MV-4-11 (cell line): Measurements from ENCODE around the gene FRMD3.

Source experiments
- DNase-seq: peaks from one replicate; lab custom pipeline; 2025; lab: John Stamatoyannopoulos, UW

FRMD3 gene

DNA sequence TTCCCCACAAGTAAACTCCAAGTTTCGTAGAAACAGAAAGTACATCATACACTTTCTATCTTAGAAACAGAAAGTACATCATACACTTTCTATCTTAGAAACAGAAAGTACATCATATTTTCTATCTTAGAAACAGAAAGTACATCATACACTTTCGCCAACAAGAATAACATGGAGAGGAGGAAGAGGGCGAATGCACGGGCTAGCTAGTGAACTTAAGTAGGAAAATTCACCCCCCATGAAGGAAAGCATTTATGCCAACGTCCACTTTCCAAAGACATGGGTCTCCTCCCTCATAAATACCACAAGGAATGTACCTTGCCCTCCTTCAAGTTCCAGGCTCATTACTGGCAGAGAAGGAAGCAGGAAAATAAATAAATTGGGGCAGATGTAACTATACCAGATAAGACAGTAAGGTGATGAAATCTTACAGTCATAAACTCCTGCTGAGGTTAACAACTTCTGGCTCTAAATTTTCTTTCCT is 64.7 kb downstream of the FRMD3 start:
- DNase-seq, result peak; percentile 59

DNA sequence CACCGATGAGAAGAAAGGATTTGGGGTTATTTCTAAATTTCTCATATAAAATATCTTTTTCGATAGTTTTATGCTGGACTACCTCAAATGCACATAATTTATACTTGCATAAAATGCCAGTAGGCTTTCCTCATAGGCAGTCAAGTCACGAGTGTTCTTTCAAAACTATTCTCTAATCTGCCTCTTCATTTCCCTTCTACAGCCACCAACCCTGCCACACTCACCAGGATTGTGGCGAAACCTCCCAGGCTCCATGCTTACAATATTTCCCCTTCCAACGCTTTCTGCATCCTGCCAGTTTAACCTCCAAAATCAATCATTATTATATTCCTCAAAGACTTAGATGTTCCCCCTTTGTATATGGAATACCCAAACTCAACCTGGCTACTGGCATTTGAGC is 65.4 kb downstream of the FRMD3 start:
- peak; percentile 70 for DNase-seq

DNA sequence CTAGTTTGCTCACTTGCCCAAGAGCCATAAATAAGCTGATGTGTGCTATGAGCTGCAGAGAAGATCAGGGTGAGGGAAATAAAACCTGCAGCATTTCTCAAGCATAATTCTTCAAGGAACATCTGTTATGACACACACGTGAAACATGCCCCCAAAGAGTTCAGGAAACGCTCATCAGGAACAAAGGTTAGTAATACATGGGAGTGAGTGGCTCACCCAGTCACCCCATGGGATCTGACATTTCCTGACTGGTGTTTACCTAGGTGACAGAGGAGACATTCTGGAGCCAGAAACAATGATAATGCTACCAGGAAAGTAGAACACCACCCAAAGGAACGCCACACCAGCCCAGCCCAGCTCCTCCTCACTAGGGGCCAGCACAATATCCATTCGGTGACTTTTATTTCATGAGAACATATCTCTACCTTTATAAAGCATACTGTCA is 66.0 kb downstream of the FRMD3 start:
- peak; percentile 20 for DNase-seq

DNA sequence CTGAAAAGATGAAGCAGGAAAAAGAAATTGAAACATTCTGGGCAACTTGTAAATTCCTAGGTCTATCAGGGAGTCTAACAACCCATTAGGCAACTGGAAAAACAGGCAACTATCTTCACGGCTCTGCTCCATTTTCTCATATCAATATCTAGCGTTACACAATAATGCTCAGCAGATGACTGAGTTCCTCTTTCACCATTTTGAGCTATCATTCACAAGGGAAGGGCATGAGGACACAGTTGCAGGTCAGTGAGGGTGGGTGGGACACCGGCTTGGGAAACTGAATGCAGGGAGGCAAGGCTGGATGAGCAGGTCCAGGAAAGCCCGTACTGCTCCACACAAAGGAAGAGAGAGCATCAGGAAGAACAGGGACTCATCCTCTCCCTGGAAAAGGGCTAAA is 67.0 kb downstream of the FRMD3 start:
- peak; percentile 78 for DNase-seq

DNA sequence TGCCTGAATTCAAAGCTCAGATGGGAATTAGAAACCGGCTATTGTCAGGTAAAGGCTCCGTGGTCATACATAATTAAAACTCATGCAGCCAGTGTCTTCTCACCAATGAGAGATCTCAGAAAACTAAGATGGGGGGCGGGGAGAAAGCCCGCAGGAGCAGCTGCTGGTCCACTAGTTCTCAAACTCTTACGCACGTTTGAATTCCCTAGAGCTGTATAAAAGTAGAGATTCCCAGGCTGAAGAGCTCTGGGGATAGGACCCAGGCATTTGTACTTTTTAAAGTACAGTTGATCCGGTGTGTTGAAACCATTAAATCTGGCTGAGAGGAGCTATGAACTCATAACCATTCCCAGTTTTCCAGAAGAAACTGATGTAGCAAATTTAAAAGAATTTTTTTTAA is 68.5 kb downstream of the FRMD3 start:
- no peak for DNase-seq

DNA sequence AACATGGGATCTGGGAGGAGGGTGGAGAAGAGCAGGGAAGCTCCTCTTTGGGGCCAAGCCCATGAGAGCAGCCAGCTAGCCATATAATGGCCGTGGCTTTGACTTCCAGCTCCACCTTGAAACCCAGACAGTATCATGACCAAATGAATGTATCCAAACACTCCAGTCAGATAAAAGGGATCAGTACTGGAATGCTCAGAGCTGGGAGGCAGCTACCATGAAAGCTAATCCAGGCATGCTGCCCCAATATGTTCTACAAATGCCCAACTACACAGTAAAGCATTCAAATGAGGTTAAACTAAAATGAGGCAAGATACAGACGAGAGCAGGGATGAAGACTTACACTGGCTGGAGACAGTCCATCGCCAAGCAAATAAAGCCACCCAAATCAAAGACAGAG is 69.4 kb downstream of the FRMD3 start:
- DNase-seq, result no peak

DNA sequence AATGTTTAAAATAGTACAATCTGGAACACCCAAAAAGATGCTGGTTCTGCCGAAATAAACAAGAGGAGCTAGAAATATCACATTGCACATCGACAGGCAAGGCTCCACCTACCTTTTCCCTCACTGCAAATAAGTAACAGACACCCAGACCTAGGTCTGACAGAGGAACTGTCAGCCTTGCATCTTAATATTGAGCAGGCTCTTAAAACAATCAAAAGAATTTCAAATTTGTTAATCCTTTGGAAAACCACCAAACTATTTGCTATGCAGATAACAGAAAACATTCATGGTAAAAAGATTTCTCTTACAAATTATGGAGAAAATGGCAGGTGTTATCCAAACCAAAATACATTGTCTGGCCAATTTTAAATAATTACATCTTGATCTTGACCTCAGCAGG is 71.3 kb downstream of the FRMD3 start:
- no peak for DNase-seq

DNA sequence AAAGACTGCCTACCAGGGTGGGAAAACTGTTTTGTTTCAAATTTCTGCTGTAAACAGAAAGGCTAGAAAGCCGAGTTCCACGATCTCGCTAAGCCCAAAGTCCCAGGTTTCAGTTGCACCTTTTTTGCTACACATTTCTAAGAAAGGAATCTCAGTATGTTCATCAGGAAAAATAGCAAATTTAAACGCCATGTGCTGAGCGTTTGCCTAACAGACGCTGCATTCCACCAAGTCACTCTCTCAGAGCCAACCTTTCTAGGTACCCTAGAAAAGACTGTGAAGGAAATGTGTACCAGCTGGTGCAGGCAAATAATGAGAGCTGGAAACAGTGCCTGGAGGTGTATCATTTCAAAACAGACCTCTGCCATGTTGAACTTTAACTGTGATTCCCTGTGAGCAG is 71.8 kb downstream of the FRMD3 start:
- no peak for DNase-seq

DNA sequence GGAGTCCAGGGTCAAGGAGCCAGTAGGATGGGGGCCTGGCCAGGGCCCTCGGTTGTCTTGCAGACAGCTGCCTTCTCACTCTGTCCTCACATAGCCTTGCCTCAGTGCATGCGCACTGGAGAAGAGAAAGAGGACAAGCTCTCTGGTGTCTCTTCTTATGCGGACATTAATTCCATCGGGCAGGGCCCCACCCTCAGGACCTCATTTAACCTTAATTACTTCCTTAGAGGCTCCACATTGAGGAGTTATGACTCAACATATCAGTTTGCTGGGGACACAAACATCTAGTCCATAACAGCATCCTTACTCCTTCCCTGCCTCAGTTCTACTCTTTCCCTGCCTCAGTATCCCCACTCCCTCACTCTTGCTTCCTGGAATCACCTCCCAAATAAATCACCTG is 78.4 kb downstream of the FRMD3 start:
- no peak for DNase-seq

DNA sequence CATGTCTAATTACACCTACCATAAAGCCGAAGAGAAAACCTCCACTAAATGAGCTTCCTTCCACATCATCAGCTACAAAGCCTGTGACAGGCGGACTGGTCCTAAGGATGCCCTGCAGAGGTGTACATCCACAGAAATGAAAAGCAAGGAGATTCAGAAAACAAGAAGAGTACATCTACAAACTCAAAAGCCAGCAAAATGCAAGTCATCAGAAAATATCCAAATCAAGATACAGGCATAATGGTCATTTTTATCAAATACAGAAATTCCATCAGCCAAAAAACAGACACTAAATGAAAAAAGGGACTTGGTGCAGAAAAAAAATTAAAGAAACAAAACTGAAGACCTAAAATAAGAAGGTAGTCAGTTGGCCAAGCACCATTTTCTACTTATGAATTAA is 79.7 kb downstream of the FRMD3 start:
- no peak for DNase-seq

DNA sequence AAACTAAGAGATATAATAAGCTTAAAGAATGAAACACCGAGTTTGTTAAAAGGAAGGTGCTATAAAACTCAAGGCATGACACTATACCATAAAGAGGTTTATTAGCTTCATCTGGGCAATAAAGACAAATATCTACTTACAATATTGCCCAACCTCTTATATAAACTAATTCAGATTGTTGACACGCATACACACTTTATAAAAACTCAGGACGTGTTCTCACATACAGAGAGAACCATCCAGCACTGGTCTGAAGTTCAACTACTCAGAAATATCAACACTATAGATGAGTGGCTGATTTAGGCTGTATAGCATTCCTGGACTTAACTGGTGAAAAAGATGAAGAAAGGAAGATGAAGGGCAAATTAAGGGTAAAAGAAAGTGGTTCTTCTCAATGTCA is 81.2 kb downstream of the FRMD3 start:
- no peak for DNase-seq

DNA sequence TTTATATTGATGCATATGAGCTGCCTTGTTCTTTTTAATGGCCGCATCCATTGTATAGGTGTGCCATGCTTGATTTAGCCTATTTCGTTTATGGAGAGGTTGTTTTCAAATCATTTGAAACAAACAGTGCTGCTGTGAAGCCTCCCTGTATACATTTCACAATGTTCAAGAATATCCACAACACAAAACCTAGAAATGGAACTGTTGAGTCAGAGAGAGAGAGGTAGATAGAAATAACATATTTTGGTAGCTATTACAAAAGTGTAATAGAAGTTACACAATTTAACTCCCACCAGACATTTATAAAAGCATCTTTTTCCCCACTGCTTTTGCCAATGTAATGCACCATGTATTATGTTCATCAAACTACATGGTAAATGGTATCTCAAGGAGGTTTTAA is 82.0 kb downstream of the FRMD3 start:
- DNase-seq, result no peak

DNA sequence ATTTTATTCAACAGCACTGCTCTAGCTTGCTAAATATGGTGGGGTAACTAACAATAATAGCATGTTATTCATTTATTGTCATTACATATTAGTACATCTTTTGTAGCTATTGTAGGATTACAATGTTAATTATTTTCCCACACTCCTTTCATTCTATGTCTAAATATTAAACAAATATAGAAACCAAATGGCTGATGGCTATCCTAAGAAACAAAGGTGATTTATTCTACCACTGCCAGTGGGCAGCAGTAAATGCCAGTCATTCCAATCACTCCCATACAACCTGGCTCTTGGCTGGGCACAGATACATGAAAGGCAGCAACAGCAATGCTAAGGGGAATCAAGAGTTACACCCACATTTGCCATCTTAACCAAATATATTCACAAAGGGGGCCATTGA is 84.1 kb downstream of the FRMD3 start:
- no peak for DNase-seq

DNA sequence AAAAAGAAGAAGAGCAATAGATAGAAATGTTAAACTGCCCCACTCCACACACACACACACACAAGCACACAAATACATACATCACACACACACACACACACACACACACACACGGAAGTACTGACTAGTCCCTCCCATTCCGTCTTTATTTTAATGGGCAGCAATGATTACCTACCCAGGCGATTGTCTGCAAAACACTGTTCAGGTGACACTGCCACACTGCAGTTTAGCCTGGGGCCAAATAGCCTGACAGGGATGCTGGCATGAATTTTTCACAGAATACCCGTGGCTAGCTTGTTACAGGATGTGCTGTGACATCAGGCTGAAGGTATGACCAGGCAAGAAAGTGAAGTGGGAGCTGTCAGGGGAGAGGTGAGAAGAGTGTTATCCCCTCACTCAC is 86.9 kb downstream of the FRMD3 start:
- no peak for DNase-seq

DNA sequence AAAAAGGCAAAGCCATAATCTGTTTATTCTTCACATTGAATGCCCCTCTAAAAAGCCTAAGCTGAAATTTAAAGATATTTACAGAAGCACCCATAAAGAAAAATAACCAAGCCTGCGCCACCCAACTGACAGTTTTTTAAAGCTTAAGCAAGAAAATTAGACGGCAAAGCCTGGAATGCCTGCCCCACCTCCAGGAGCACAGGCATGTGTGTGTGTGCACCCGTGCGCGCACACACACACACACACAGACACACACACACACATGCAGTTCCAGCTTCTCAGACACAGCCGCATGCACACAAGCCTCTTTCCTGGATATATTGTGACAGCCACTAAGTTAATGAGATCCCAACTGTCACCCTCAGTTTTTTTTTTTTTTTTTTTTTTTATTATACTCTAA is 88.2 kb downstream of the FRMD3 start:
- DNase-seq, result no peak

DNA sequence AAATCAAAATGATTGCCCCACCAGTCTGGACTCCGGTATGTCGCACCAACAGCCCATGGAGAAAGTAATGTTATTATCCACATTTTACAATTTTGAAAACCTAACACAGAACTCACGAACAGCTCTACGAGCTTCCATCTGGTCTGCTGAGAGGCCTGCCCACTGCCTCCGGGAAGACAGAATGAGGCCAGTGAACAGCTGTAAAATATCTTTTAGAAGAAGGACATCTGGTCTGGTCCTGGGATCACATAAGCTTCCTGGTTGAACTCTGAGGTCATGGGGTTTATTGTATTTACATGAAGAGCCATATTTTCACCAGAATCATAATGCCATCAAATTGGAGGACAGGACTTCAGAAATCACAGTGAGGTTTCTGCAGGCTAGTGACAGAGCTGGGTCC is 89.0 kb downstream of the FRMD3 start:
- DNase-seq, result no peak

DNA sequence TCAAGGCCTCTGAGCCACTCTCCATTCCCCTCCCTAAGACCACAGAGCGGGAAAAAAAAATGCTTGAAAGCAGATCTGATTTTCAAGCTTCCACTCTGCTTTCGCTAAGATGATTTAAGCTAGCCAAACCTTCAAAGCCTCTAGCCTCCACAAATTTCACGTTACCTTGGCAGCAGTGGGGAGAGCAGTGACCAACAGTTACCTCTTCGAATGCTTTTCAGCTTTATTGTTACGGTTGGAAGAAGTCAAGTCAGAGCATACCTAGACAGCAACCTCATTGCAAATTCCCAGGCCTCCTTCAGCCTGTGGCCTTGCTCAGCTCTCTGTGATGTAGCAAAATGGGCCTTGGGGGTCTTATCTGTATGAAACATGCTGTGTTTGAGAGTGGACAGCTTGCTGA is 89.6 kb downstream of the FRMD3 start:
- no peak for DNase-seq

DNA sequence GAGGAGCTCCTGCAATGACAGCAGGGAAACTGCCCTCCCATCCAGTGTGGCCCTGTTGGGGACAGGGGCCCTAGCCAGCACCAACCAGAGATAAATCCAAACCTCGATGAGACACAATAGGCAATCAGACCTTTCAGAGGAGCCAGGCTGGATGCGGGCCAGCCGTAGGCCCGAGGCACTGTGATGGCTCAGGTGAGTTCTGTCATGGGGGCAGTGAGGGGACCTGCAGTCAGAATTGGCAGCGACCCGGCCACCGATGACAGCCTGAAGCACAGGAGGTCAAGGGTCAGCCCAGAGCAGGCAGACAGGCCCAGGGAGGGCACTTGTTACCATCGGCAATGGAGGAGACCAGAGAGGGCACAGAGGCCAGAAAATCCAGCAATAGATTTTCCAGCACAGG is 90.8 kb downstream of the FRMD3 start:
- DNase-seq, result no peak

DNA sequence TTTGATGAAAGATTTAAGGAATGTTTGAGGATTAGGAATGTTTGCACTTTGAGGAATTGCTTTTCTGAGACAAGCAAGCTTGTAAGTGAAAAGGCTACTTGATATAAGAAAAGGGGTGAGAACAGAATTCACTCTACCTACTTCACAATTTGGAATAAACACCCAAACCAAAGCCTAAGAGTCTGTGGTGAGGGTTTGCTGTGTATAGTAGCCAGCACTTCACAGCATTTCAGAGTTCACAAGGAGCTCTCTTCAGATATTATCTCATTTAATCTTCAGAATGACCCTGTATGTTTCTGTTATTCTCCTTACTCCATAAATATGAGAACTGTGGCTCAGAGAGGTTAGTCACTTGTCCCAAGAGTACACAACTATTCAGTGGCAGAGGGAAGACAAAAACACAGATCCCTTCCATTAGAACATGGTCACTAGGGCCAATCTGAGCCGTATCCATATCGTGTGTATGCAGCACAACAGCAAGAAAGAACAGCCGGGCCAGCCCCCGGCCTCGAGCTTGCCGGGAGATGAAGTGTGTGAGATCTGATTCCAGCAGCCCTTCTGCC is 92.4 kb downstream of the FRMD3 start:
- no peak for DNase-seq

DNA sequence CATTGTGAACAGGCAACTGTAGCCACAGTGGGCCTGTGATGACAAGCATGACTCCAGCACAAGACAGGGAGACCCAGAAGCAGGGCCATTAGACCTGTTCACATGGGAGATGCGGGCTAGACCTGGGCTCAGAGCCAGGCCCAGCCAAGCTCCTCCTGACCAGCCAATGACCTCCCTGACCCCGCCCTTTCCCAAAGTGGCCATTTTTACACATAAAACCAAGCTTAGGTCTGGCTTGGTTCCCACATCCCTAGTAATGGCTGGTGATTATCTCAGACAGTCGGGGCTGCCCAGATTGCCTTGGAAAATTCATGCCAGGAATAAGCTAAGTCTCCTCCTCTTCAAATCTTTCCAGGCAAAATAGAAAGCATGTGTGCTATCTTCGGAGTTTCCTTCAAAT is 94.1 kb downstream of the FRMD3 start:
- DNase-seq, result no peak

DNA sequence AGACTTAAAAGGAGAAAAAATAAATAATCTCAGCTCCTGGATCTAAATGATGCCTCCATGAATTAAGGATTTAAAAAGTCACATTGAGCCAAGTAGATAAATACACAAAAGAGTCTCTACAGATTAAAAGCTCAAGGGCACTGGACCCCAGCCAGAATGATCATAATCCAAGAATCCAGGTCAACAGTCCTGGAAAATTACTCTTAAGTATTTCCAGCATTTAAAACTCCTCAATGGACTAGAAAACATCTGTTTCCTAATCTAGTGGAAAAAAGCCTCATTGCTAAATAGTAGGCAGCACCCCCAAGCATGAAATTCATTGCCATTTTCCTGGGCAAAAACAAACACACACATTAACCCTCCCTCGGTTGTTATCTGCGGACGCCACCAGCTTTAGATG is 96.8 kb downstream of the FRMD3 start:
- no peak for DNase-seq

DNA sequence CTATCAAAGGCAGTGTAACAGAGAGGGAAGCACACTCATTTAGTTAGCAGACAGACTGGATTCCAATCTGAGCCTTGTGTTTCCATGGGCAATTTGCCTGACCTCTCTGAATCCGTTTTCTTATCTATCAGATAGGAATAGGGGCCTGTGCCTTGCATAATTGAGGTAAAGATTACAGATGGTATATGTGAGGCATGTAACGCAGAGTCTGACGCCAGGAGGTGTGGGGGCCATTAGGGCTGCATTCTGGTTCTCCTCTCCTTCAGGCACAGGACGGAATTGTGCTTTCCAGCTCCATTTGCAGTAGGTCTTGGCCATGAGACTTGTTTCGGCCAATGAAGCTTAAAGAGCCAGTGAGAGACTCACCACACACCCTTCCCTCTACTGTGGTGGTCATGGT is 97.6 kb downstream of the FRMD3 start:
- DNase-seq, result no peak

DNA sequence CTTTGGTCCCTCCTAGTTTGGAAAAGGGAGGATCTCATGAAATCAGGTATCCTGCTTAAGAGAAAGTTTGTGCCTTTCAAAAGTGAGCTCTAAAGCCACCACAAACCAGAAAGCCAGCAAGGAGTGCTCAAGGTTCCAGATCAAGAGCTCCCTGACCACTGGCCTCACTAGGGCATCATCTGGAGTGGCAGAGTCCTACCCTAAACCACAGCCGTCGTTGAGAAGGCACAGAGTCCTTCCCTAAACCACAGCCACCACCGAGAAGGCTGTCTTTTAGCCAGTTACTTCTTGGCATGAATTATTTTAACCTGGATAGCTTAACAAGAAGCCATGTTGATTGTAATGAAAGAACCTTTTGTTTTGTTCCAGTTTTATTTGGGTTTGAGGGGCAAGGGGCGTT is 102.9 kb downstream of the FRMD3 start:
- peak; percentile 67 for DNase-seq

DNA sequence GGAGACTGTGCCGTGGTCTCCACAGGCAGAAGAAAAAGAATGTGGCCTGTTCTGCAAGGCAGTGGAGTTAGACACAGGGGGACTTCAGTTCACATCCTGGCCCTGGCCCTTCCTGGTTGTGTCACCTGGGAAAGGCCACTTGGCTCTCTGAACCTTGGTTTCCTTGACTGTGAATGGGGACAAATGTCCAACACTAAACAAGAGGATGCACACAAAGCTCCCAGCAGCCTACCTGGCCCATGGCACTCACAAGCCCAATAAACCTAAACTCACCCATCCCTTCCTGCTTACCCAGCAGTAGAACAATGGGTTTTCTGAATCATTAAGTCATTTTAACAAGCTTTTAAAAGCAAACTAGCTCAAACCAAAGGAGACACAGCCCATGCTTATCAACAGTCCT is 103.9 kb downstream of the FRMD3 start:
- no peak for DNase-seq

DNA sequence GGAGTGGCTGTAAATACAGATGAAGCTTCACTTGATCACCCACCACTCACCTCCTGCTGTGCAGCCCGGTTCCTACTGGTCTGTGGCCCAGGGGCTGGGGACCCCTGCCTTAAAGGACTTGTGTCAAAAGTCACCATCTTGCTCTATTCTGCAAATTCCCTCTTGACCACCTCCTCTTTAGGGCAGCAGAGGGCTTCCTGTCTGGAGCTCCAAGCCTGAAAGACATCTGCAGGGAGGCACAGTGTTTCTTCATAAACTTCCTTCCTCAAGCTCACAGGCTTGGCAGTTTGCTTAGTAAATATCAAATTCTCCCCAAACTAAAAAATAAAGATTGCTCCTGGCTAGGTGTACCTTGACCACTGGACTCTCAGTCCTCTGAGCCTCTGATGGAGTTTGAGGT is 104.4 kb downstream of the FRMD3 start:
- DNase-seq, result peak; percentile 74
